Stimulated activated CD4-positive, alpha-beta T cell treated with anti-CD3 and anti-CD28 coated beads, TNF-alpha, amount 100 ng/mL, for 4 hours (primary cell): ENCODE data around the gene KCTD1.

Experiments used
- DNase-seq, 3 experiments: peaks; one replicate each; pipeline ENCODE4 v3.0.0-alpha.2; 2020; ENCODE audit warnings: low read depth in 3 of 3

KCTD1 gene

DNA sequence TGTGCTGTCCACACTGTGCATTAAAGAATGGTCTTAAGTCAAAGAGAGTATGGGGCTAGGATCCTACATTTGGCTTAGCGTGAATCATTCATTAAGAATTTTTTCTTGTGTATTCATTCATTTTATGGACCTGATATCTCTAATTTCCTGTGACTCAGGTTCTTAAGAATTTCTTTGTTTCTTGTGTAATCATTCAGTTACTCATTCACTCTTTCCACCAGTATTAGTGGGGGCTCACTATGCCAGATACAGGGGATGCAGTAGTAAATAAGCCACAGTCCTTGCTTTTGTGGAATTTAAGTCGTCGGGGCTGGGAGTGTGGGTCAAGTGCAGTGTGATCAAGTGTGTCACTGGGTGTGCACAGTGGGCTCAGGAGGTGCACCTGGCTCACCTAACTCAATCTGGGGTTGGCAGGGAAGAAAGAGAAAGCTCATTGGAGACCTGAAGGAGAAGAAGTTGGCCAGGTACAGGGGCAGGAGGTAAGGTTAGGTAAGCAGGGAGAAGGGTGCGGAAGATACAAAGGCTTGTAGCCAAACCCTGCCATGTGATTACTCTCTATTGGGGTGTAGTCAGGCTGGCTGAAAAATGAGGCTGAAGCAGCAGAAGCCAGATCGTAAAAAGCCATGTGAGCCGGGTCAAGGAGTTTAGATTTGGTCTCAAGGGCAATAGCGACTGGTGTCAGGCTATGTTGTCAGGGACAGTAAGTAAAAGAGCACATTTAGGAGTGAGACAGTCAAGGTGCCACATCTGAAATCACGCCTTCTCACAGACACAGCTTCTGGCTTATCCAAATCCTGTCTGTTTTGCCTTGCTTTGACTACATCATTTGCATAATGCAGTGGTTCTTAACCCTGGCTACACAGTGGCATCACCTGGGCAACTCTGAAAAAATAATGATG lies 67.2 kb downstream of the KCTD1 start:
- DNase-seq: no peak

DNA sequence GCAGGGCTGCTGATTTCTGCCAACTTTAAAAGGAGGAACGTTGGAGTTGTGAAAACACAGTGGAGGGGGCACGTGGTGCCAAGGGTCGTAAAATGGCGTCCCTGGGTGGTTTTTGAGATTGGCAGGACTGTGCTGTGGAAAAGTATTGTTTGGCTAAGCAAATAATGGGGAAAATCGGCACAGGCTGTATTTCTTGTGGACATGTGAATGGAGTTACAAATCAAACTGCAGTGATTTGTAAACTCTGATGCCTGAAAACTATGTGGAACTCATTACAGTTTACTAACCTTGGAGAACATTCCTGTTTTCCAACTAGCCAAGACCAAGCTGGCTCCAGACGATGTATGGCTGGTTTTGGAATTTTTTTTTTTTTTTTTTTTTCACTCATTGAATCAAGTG lies 68.7 kb downstream of the KCTD1 start:
- no peak for DNase-seq

DNA sequence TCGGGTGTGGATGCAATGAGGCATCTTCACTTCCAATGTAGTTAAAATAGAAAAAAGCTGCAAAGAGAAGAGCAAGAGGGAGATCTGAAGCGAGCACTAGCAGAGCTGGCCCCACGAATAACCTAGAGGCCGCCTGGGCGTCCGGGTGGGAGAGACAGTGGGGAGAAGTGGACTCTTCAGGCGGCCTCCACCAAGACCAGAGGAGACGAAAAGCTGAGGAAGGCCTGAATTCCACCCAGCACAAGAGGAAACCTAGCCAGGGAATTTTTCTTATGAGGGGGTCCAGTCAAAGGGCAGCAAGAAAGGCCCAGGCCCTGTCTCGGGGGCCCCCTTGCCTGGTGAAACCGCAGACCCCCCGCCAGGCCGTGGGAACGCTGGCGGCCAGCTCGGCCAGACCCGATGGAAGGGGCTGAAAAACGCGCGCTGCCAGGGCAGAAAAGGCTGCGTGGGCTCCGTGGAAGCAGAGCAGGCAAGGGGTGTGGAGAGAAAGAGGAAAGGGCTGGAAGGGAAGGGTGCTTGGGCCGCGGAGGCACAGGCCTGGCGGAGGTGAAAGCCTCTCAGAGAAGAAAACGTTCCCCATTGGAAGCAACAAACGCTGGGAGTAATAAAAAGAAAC lies 69.2 kb downstream of the KCTD1 start:
- DNase-seq: no peak

DNA sequence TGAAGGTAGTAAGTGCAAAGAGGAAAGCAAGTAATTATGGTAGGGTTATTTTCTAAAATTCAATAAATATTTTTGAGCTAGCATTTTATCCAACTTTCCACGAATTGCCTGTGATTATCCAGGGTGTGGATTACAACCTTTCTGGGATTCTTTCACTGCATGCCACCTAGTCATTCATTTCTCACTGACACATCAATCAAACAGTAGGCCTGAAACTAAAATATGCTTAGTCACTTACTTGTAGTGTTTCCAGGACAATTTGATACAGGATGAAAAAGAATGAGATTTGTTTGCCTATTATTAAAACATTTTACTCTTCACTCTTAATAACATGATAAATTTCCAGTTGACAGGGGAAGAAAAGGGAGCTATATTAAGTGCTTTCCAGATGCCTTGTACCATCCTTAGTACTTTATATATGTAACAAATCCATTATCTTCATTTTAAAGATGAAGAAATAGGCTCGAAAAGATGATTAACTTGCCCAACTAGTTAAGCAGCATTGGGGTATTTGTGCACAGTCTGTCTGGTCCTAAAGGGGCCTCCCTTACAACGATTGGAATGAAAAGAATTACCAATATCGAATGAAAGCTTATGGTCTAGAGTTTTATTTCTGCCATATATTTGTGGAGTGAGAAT lies 70.4 kb downstream of the KCTD1 start:
- no peak for DNase-seq

DNA sequence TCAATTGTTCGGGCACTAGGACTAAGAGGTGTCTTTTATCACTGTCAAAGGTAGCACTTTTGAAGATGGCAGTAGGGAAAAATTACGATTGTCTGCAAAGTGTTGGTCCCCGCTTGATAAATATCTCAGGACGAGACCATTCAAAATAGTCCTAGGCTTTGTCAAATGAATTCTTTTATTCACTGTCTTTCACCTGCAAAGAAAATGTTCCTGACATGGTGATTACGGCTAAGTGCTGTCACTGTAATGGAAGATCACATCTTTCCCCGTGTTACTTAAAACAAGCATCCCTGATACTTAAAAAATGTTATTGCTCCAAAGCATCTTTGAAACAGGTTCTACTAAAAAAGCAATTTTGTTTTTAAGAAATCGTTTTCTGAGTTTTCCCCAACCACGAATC lies 71.7 kb downstream of the KCTD1 start:
- no peak for DNase-seq

DNA sequence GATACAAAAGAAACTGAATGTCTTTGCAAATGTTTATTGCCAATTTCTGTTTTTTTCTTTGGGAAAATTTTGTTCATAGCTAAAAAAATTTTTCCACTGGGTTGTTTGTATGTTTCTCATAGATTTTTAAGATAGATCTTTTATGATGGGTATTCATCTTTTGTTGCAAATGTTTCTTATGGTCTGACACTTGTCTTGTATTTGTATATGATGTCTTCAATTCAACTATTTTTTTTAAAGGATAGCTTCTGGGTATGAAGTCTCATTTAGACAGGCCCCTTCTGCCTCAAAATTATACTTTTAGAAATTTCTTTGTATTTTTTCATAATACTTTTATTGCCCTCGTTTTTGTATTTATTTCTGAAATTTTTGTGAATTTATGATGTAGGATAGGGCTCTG lies 73.8 kb downstream of the KCTD1 start:
- DNase-seq: no peak

DNA sequence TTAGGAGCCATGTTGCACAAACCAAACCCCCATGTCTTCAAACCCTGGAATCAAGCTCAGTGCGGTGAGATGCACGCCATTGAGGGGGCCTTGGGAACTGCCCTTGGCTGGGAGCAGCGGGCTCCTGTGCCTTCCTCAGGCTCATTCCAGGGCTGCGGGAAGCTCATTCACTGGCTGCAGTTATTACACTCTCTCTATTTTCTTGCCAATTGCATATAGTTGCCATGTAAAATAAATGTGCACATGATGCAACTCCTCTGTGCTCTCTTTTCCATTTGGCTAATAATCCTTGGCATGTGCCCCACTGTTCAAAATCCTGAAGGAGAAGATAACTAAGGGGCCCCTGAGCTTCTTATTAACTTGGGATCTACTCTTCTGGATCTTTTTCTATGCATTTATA lies 74.7 kb downstream of the KCTD1 start:
- DNase-seq: no peak

DNA sequence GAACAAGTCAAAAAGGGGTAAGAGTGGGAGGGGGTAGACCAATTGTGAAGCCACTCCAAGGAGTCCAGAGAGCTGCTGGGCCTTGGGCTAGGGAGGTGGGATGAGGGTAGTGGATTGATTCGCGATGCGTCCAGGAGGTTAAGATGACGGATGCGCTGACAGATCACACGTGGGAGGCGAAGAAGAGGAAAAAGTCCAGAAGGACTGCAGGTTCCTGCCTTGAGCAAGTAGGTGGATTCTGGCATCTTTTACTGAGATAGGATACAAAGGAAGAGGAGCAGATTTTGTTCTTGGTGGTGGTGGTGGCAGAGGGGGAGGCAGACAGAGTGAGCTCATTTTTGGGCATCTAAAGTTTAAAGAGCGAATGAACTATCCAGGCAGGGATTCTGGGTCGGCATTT lies 76.5 kb downstream of the KCTD1 start:
- DNase-seq: no peak

DNA sequence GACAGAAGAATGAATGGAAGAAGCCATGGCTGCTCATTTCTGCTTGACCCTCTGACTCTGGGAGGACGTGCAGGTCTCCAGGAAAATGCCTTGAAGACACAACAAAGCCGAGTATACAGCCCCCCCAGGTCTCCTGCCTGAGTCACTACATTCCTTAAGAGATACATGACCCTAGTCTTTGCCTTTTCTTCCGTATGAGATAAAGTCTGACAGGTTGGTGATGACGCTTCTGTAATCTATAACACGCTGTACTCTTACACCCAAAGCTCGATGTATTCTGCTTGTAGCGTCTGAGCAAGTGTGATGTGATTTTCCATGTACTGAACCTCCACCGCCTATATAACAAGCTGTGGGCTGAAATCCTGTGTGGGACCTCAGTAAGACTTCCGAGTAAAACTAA lies 77.3 kb downstream of the KCTD1 start:
- no peak for DNase-seq

DNA sequence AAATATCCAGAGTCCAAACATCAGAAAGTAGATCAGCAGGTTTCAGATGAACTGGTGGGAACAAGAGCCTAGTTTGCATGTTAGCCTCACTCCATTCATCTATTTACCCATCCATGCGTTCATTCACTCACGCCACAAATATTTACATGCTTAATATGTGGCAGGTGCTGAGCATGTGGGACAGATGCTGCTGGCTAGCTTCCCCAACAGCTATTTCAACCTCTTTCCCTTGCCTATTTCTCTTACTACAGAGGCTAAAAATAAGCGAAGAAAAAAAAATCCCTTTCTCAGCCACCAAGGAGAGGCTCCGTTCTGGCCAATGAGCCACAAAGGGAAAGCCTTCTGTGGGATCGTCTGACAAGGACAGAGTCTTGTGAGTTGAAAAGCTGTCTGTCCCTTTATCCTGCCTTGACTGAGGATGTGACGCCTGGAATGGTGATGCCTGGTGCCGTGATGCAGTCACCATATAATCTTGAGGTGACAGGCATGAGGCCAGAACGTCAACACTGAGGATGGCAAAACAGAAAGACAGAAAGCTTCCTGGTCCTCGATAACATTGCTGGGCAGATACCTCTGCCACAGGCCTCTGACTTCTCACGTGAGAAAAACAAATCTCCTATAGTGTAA lies 78.2 kb downstream of the KCTD1 start:
- DNase-seq: no peak

DNA sequence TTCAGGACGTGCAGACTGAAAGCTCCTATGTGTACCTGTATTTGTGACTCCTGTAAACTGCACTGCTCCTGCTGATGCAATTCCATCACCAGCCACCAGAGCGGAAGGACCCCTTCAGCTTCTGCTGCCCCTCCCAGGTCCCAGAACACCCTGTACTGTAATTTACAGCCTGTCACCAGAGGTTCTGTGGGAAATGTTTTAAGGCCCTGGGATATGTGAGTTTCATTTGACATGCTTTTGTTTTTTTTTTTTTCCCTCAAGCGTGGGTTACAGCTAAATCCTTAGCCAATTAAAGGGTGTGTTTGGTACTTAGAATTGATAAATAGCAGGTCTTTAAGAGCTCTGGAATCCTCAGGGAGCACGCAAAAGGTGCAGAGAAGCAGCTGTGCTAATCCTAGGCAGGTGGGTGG lies 79.4 kb downstream of the KCTD1 start:
- DNase-seq: no peak

DNA sequence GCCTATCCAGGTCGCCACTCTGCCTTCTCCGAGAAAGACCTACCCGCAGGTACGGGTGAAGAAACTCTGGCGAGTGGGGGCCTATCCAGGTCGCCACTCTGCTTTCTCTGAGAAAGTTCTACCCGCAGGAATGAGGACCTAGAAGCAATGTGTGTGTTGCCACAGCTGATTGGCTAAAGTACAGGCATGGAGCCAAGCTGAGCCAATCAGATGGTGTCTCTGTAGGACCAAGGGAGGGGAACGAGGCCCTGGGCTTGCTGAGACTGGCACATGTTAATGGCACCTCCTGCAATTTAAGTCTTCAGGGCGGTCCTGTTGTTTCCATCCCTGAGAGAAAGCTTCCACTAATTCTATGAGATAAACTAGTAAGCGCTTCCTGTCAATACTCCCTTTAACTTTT lies 82.3 kb downstream of the KCTD1 start:
- DNase-seq: no peak

DNA sequence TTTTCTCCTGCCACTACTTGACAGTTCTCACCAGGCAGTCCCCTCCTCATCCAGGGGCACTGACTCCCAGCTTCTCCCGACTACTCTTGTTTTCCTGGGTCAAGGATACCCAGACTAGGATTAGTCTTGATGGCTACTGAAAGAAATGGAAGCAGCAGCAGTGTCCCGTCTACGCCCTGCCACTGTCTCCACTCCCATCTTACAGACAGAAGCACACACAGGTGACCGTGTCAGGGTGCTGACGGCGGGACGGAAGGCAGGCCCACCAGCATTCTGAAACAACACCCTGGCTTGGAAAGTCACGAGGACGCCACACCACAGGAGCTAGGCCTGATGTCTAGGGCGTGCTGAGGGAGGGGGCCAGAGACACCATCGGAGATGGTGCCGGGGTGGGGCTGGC lies 82.9 kb downstream of the KCTD1 start:
- DNase-seq: no peak

DNA sequence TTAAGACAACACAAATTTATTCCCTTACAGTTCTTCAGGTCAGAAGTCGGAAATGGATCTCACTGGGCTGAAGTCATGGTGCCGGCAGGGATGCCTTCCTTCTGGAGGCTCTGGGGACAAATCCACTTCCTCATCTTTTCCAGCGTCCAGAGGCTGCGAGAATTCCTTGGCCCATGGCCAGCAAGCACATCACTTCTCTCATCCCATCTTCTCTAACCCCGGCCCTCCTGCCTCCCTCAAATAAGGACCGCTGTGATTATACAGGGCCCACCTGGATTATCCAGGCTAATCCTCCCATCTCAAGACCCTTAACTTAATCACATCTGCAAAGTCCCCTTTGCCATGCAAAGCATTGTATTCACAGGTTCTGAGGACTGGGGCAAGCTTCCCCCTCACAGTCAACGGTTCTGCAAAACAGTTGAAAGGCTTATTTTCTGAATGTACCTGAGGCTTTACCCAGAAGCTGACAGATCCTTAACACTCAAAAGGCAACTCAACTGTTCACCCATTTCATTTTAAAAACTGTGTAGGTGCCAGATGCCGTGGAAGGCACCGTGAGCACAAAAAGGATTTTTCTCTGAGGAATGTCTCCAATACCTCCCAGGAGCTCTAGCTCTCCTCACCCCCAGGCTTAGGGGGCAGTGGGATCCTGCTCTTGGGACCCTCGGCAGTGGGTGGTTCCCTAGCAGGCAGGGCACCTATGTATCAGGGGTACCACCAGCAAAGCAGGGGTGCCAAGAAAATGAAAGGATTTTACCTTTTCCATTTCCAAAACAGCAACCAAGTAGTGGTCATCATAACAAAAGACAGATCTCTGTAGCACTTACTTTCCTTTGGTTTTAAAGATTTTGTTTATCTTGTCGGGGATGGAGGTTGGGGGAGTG lies 84.0 kb downstream of the KCTD1 start:
- DNase-seq: no peak

DNA sequence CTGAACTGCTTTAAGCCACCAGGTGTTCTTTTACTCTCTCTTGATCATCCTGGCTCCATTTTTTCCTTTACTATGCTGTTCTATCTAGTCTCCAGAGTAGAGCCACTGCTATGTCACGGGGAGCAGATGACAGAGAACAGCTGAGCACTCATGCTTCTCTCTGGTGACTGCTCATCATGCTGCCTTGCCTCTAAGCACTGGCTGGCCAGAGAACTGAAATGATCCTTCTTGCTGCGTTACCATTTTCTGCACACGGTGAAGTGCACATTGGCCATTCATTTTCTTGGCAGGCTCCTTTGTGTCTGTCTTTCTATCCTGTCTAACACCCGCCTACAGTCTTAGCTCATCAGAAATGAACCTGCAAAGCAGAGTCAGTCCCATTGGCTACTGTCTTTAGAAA lies 86.0 kb downstream of the KCTD1 start:
- no peak for DNase-seq

DNA sequence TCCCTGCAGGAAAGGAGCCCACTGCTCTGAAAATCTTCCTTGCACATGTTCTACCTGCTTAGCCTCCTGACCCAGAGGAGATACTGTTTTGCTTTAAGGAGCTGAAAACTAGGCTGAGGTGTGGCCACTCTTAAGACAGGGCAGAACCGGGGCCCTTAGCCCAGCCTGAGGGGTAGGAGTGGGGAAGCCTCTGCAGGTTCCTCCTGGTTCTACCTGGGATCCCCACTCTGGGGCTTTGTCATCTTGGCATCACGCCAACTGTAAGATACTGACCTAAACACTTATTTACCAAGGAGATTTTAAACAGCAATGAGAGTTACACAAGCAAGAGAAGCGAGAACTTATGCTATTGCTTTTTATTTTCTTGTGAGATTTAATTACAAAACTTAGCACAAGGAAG lies 86.9 kb downstream of the KCTD1 start:
- no peak for DNase-seq

DNA sequence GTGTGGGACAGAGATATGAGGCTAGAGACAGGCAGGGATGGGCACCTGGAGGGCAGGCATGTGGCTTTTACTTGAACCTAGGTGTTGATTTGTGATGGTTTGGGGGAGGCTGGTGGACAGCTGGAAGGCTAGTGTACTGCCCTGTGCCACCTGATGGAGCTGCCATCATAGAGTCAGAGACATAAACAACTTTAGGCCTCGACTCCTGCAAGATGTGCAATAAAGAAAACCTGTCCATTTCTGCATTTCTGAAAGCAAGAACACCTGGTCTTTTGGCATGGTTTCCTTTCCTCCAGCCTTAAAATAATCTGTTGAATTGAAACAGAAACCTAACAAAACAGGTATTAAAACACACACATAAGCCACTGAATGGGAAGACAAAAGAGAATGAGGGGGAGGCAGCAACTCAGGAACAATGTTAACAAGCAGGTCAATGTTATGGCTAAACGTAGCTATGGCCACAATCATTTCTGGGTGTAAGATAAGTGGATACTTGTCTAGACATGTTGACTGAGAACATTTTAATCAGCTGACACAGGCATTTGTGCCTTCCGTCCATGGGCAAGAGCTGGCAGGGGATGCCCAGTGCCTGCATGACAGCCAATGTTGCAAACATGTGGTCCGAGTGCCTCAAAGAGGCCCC lies 87.8 kb downstream of the KCTD1 start:
- no peak for DNase-seq

DNA sequence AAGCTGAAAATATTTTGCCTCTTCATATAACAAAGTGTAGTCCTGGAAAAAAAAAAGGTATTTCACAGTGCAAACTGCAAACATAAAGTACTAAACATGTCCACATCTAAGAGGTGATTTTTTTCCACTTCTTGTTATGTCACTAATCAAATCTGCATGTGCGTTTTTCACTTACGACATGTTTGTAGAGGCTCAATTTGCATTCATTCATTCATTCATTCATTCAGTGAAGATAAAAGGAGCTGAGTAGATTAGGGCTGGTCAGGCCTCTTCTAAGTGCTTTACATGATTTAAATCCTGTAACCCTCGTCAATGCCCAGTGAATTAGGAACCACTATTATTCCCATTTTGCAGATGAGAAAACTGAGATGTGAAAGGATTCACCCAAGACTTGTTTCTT lies 88.5 kb downstream of the KCTD1 start:
- DNase-seq: no peak

DNA sequence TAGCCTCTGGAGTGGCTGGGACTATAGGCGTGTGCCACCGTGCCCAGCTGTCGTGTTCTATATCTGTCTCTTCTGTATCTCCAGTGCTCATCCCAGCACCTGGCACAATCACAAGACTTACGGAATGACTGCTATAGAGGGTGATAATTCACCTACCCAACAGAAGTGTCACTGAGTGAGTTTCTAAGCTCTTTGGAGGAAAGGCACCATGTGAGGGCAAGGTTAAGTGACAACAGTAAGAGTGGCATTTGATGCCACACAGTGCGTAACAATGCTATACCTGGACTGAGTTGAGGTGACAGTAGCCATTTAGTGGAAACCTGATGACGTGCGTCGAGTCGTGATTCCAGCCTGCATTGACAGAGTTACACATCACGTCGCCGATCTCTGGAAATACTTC lies 89.0 kb downstream of the KCTD1 start:
- DNase-seq: no peak

DNA sequence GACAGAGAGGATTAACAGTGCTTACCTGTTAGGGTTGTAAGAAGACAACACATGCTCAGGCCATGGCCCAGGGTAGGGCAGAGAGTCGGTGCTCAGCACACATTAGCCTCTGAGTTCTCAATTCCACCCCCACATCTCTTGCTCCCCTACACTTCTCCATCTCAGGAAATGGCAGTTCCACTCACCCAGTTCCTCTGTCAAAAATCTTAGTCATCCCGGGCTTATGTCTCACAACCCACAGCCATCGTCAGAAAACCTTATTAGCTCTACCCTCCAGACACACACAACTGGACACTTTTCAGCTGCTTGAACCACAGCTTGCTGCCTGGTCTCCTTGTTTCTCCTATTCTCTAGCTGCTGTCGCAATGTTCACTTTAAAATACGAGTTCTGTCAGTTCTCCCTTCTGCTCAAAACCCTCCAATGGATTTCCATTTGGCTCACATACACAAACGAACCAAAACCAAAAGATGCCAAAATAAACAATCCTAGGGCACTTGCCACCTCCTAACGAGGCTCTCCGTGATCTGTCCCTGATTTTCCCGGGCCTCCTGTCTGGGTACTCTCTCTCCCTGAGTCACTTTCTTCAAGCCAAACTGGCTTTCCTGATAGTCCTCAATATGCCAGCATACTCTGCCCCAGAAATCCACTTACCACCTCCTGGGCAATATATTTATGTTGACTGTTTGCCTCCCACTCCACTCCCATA lies 89.7 kb downstream of the KCTD1 start:
- no peak for DNase-seq
